Lower lobe of right lung (tissue), 2 donors: ENCODE data around the gene RAD51B. TPM values are rescaled to one million over a fixed set of nuclear protein-coding genes. Genes with fewer than 3 reads are reported as not detected.

ENCODE experiments used
- ATAC-seq, 2 donors: fragments of 200-7000 bp; cut with Tn5 transposase; one replicate each; pipeline ENCODE4 v1.9.1; 2020 to 2022; ENCODE audit warnings: mild to moderate bottlenecking in 2 of 2, moderate library complexity in 2 of 2
- DNase-seq: peaks from one replicate; pipeline ENCODE4 v3.0.0-alpha.2; 2020
- H3K27ac ChIP-seq: fragments of 200-600 bp; one replicate; pipeline ENCODE4 v1.8.0; 2022
- H3K27me3 ChIP-seq: fragments of 200-600 bp; one replicate; pipeline ENCODE4 v1.8.0; 2022; ENCODE audit warnings: low read depth
- H3K36me3 ChIP-seq: fragments of 200-600 bp; one replicate; pipeline ENCODE4 v1.8.0; 2022; ENCODE audit warnings: mild to moderate bottlenecking
- H3K4me1 ChIP-seq: fragments of 200-600 bp; one replicate; pipeline ENCODE4 v1.8.0; 2022
- H3K4me3 ChIP-seq: fragments of 200-600 bp; one replicate; pipeline ENCODE4 v1.8.0; 2022; ENCODE audit warnings: mild to moderate bottlenecking
- H3K9me3 ChIP-seq: fragments of 200-600 bp; one replicate; pipeline ENCODE4 v1.8.0; 2022
- CTCF ChIP-seq: fragments of 200-600 bp; IDR thresholded peaks from one replicate; pipeline ENCODE4 v1.8.0; 2022; ENCODE audit warnings: antibody characterized with exemption, mild to moderate bottlenecking
- intact Hi-C: fragments of 100-400 bp; cut with DNase I; formaldehyde crosslinking; loops from one replicate; pipeline ENCODE4 v1.11.0; 2022
- total RNA-seq: library from RNA; stranded (reverse); fragmentation: NEBNext Ultra II Directional; extraction: Animal tissue kit (Norgen Biotek cat#: 25700); gene quantifications from one replicate; pipeline ENCODE4 v1.2.1, GENCODE V29; 2021
- donor health status: DM: no; HTN: yes; CAD: no; lungs with severe emphysema.

Gene RAD51B
- total RNA-seq, 1 donor from 2014 or later: 22.2 TPM

- Histone ChIP-seq H3K4me3 (no peak overlapping the region), H3K27me3 (no peaks in the 10 kb centered on the region), H3K9me3 (no peaks in the 10 kb centered on the region), H3K36me3 (no peaks in the 10 kb centered on the region), H3K4me1 (peaks cover 52% of the 10 kb centered on the region), H3K27ac (peak overlapping the region; percentile 25)
- no peak for TF ChIP-seq CTCF
- no peak for ATAC-seq
- no peak for DNase-seq
- intact Hi-C loops: no loop called here
Measured at GRCh38 chr14:68510201-68511128, 690.9 kb downstream of the RAD51B start.

- H3K4me1 ChIP-seq: peaks cover 43% of the 10 kb centered on the region
- intact Hi-C loops: no loop called here
Measured at GRCh38 chr14:68511129-68512047, 691.8 kb downstream of the RAD51B start.

GRCh38 chr14:68512088-68512487 is 692.5 kb downstream of the RAD51B start:
- intact Hi-C loops: no loop called here
- no peak overlapping the region for H3K4me3 ChIP-seq
- no peak overlapping the region for H3K27ac ChIP-seq
- H3K9me3 ChIP-seq: no peaks in the 10 kb centered on the region
- ATAC-seq (no peak), DNase-seq (no peak)
- H3K4me1 ChIP-seq: peaks cover 36% of the 10 kb centered on the region
- H3K36me3 ChIP-seq: no peaks in the 10 kb centered on the region
- no peaks in the 10 kb centered on the region for H3K27me3 ChIP-seq
- no peak for TF ChIP-seq CTCF

More at GRCh38 chr14:68511129-68512047, 691.8 kb downstream of the RAD51B start:
- Histone ChIP-seq H3K9me3 (no peaks in the 10 kb centered on the region), H3K27ac (no peak overlapping the region), H3K4me3 (no peak overlapping the region), H3K36me3 (no peaks in the 10 kb centered on the region), H3K27me3 (no peaks in the 10 kb centered on the region)
- TF ChIP-seq CTCF: no peak
- DNase-seq (no peak), ATAC-seq (no peak)

- no peak for ATAC-seq
- Histone ChIP-seq H3K27me3 (no peaks in the 10 kb centered on the region), H3K9me3 (no peaks in the 10 kb centered on the region), H3K4me1 (peaks cover 34% of the 10 kb centered on the region), H3K4me3 (no peak overlapping the region), H3K27ac (no peak overlapping the region), H3K36me3 (no peaks in the 10 kb centered on the region)
- DNase-seq: no peak
- no peak for TF ChIP-seq CTCF
- intact Hi-C loops: no loop called here
Measured at GRCh38 chr14:68513137-68513536, 693.6 kb downstream of the RAD51B start.

GRCh38 chr14:68513838-68514607 is 694.4 kb downstream of the RAD51B start:
- H3K27ac ChIP-seq: peak overlapping the region; percentile 19
- DNase-seq (no peak), ATAC-seq (peak in 1 of 2 donors; percentile 49)
- intact Hi-C loops: no loop called here
- no peak for TF ChIP-seq CTCF
- H3K36me3 ChIP-seq: no peaks in the 10 kb centered on the region
- no peak overlapping the region for H3K4me3 ChIP-seq
- no peaks in the 10 kb centered on the region for H3K27me3 ChIP-seq
- H3K4me1 ChIP-seq: peaks cover 41% of the 10 kb centered on the region
- H3K9me3 ChIP-seq: no peaks in the 10 kb centered on the region
